AG10803 (cell line): Measurements from ENCODE around the gene CD9.

Experiments
- DNase-seq: peaks from one replicate; pipeline ENCODE4 v3.0.0; 2010; ENCODE audit warnings: low read depth
- H3K4me3 ChIP-seq: 2 replicates; pipeline ENCODE4 v1.5.1; 2011; ENCODE audit warnings: mild to moderate bottlenecking, low read length, control low read depth
- CTCF ChIP-seq: conservative IDR thresholded peaks from 2 replicates; pipeline ENCODE4 v1.5.1; 2011; ENCODE audit warnings: mild to moderate bottlenecking, low read length, control low read depth, inconsistent platforms

Gene CD9

GRCh38 chr12:6199531-6200255, 507 bp upstream of the CD9 start:
- peak; percentile 36 for DNase-seq
- H3K4me3 ChIP-seq = peak overlapping the region; percentile 48
- TF ChIP-seq CTCF = no peak

- no peak for TF ChIP-seq CTCF
- peak overlapping the region; percentile 58 for H3K4me3 ChIP-seq
- DNase-seq = no peak
Measured at GRCh38 chr12:6201213-6201608, 1.0 kb downstream of the CD9 start.

GRCh38 chr12:6201826-6202225, 1.6 kb downstream of the CD9 start:
- H3K4me3 ChIP-seq = no peak overlapping the region
- TF ChIP-seq CTCF = no peak

GRCh38 chr12:6202304-6202703, 2.1 kb downstream of the CD9 start:
- no peak for TF ChIP-seq CTCF
- no peak for DNase-seq
- no peak overlapping the region for H3K4me3 ChIP-seq

More at GRCh38 chr12:6201826-6202225, 1.6 kb downstream of the CD9 start:
- no peak for DNase-seq

GRCh38 chr12:6202846-6203245, 2.6 kb downstream of the CD9 start:
- TF ChIP-seq CTCF = no peak
- no peak for DNase-seq
- H3K4me3 ChIP-seq = no peak overlapping the region

- TF ChIP-seq CTCF = no peak
- H3K4me3 ChIP-seq = no peak overlapping the region
- no peak for DNase-seq
Measured at GRCh38 chr12:6203601-6204000, 3.4 kb downstream of the CD9 start.

- no peak overlapping the region for H3K4me3 ChIP-seq
- TF ChIP-seq CTCF = no peak
- no peak for DNase-seq
Measured at GRCh38 chr12:6204533-6205143, 4.4 kb downstream of the CD9 start.
